ENCODE results near the gene GGT6.

GGT6 gene

GRCh38 chr17:4536742-4537411 lies 23.5 kb downstream of the GGT6 start:
- DNase-seq = no peak

- no peak for DNase-seq
These were observed 24.1 kb downstream of the GGT6 start for GRCh38 chr17:4536259-4536741.

GRCh38 chr17:4535667-4536258 lies 24.6 kb downstream of the GGT6 start:
- no peak for DNase-seq

- no peak for DNase-seq
These were observed 25.3 kb downstream of the GGT6 start for GRCh38 chr17:4534928-4535666.

GRCh38 chr17:4534515-4534914 lies 25.9 kb downstream of the GGT6 start:
- DNase-seq = no peak

- DNase-seq = no peak
These were observed 26.6 kb downstream of the GGT6 start for GRCh38 chr17:4533523-4534504.

GRCh38 chr17:4532860-4533522 lies 27.4 kb downstream of the GGT6 start:
- no peak for DNase-seq

- no peak for DNase-seq
These were observed 28.2 kb downstream of the GGT6 start for GRCh38 chr17:4531988-4532736.

- DNase-seq = no peak
These were observed 29.3 kb downstream of the GGT6 start for GRCh38 chr17:4530799-4531730.

- DNase-seq = no peak
These were observed 30.7 kb downstream of the GGT6 start for GRCh38 chr17:4529533-4530152.

- no peak for DNase-seq
These were observed 32.7 kb downstream of the GGT6 start for GRCh38 chr17:4527566-4528125.

- DNase-seq = no peak
These were observed 33.2 kb downstream of the GGT6 start for GRCh38 chr17:4527134-4527533.

GRCh38 chr17:4525691-4526397 lies 34.5 kb downstream of the GGT6 start:
- DNase-seq = no peak

- no peak for DNase-seq
These were observed 36.4 kb downstream of the GGT6 start for GRCh38 chr17:4523946-4524345.

GRCh38 chr17:4522661-4523060 lies 37.7 kb downstream of the GGT6 start:
- DNase-seq = no peak

- no peak for DNase-seq
These were observed 39.3 kb downstream of the GGT6 start for GRCh38 chr17:4520894-4521600.

GRCh38 chr17:4520060-4520893 lies 40.1 kb downstream of the GGT6 start:
- no peak for DNase-seq
